Natural killer cell (primary cell): ENCODE results near the gene RND2. TPM values are rescaled to one million over a fixed set of nuclear protein-coding genes. Genes with fewer than 3 reads are reported as not detected.
"Not testable (repeated sequence)": the region's sequence is repeated elsewhere in the genome, so short reads cannot be mapped to it uniquely, and the experiment has no call there.

Experiments used
- ATAC-seq, 3 donors: fragments of 150-1000 bp in 2 of 3; fragments of 200-7000 bp in 1 of 3; cut with Tn5 transposase; 1 replicate in 1 of 3; 2 replicates in 2 of 3; pipeline ENCODE4 v1.10.0; 2021; ENCODE audit warnings: mild to moderate bottlenecking in 2 of 3, moderate library complexity in 2 of 3
- DNase-seq, 2 donors: peaks; one replicate each; pipeline versions ENCODE4 v3.0.0 to v3.0.0-alpha.2; 2013 to 2021; ENCODE audit warnings: mixed read lengths in 1 of 2
- H3K27ac ChIP-seq: one replicate; pipeline ENCODE4 v1.5.1; 2013; ENCODE audit warnings: mild to moderate bottlenecking, low read length
- H3K27me3 ChIP-seq: one replicate; pipeline ENCODE4 v1.6.1; 2013; ENCODE audit warnings: low read length; ENCODE audit not compliant: control insufficient read depth, insufficient read depth
- H3K36me3 ChIP-seq: one replicate; pipeline ENCODE4 v1.6.1; 2013; ENCODE audit warnings: low read length; ENCODE audit not compliant: control insufficient read depth, insufficient read depth
- H3K4me1 ChIP-seq: one replicate; pipeline ENCODE4 v1.6.1; 2013; ENCODE audit warnings: low read length; ENCODE audit not compliant: control insufficient read depth, insufficient read depth
- H3K4me3 ChIP-seq: one replicate; pipeline ENCODE4 v1.5.1; 2013; ENCODE audit warnings: low read length
- H3K9me3 ChIP-seq: one replicate; pipeline ENCODE4 v1.6.1; 2013; ENCODE audit warnings: low read length; ENCODE audit not compliant: control insufficient read depth, insufficient read depth
- H3K27ac Mint-ChIP-seq, 2 donors: one replicate each; pipeline ENCODE4 v1.8.0; 2022; ENCODE audit warnings: mild to moderate bottlenecking in 2 of 2, mixed read lengths in 2 of 2, moderate library complexity in 1 of 2
- H3K27me3 Mint-ChIP-seq, 2 donors: one replicate each; pipeline ENCODE4 v1.8.0; 2022; ENCODE audit warnings: low read depth in 2 of 2, mixed read lengths in 2 of 2
- H3K36me3 Mint-ChIP-seq: one replicate; pipeline ENCODE4 v1.8.0; 2022; ENCODE audit warnings: mixed read lengths
- H3K4me1 Mint-ChIP-seq, 2 donors: one replicate each; pipeline ENCODE4 v1.8.0; 2022; ENCODE audit warnings: mixed read lengths in 2 of 2
- H3K4me3 Mint-ChIP-seq: one replicate; pipeline ENCODE4 v1.8.0; 2022; ENCODE audit warnings: mild to moderate bottlenecking, moderate library complexity, mixed read lengths
- H3K9me3 Mint-ChIP-seq, 2 donors: one replicate each; pipeline ENCODE4 v1.8.0; 2022; ENCODE audit warnings: mixed read lengths in 2 of 2
- WGBS: methylation state at CpG from one replicate; pipeline ENCODE4 v1.1.7; 2013; ENCODE audit warnings: missing lambda C conversion rate; ENCODE audit not compliant: insufficient coverage; 5-methylcytosine and 5-hydroxymethylcytosine counted together
- intact Hi-C: fragments of 100-400 bp; cut with micrococcal nuclease; formaldehyde crosslinking; loops from one replicate; pipeline ENCODE4 v1.14.2; 2022
- total RNA-seq, 4 donors: library from RNA; stranded (reverse); fragments of 120-200 nt in 1 of 4; gene quantifications; one replicate each; pipeline versions ENCODE4 v1.2.3 to v1.2.4, GENCODE V29; 2013 to 2022
- TF ChIP-seq, protein P1 (sequence below): fragments of 200-600 bp; IDR thresholded peaks from one replicate; pipeline ENCODE4 v1.8.0; 2022; ENCODE audit warnings: antibody characterized with exemption

The RND2 gene, protein sequence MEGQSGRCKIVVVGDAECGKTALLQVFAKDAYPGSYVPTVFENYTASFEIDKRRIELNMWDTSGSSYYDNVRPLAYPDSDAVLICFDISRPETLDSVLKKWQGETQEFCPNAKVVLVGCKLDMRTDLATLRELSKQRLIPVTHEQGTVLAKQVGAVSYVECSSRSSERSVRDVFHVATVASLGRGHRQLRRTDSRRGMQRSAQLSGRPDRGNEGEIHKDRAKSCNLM
- under 1 TPM; 0.12 to 0.58 (median 0.14) TPM for total RNA-seq
- total RNA-seq (2013) = 0.14 TPM

DNA sequence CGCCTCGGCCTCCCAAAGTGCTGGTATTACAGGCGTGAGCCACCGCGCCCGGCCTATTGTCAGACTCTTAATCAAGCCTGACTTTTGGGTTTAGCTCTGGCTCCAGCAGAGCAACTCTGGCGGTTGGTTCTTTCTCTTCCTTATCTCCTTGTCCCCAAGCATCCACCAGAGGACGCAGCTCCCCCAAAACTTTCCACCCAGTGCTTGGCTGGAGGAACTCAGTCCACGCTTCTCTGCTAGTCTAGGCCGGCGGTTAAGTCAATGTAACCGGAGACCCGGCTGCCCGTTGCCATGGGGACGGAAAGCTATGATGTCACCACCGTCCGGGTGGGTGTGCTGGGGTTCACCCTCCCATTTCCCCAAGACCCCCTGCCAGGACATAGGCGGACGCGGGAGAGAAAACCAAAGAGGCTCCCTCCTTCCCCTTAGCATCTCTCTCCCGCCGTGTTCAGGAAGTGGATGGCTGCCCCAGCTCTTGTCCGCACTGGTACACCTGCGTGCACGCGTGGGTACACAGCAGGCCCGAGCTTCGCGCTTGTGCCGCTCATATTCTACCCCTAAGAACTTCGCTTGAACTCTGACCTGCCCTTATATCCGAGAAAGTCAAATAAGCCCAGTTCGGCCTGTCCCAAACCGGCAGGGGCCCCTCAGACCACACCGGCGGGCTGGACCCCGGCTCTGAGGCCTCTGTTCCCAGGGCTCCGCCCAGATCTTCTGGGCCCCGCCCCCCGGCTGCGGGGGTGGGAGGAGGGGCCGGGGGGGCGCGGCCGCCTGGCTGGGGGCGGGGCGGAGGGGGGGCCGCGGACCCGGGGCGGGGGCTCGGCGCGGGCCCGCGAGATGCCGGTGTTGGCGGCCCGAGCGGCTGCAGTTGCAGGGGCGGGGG lies at the start of gene RND2:
Gene RND2 (plus strand): TSS at position 825 of the 883 bp plus-strand sequence. CDS start 117 bp downstream, outside the sequence.
- peak within 1 kb of the TSS; percentile 63 for H3K4me3 ChIP-seq
- under 1% methylated on average over 52 of the region's 61 CpGs for WGBS
- TF ChIP-seq, protein P1, sequence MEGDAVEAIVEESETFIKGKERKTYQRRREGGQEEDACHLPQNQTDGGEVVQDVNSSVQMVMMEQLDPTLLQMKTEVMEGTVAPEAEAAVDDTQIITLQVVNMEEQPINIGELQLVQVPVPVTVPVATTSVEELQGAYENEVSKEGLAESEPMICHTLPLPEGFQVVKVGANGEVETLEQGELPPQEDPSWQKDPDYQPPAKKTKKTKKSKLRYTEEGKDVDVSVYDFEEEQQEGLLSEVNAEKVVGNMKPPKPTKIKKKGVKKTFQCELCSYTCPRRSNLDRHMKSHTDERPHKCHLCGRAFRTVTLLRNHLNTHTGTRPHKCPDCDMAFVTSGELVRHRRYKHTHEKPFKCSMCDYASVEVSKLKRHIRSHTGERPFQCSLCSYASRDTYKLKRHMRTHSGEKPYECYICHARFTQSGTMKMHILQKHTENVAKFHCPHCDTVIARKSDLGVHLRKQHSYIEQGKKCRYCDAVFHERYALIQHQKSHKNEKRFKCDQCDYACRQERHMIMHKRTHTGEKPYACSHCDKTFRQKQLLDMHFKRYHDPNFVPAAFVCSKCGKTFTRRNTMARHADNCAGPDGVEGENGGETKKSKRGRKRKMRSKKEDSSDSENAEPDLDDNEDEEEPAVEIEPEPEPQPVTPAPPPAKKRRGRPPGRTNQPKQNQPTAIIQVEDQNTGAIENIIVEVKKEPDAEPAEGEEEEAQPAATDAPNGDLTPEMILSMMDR = peak; percentile 49

DNA sequence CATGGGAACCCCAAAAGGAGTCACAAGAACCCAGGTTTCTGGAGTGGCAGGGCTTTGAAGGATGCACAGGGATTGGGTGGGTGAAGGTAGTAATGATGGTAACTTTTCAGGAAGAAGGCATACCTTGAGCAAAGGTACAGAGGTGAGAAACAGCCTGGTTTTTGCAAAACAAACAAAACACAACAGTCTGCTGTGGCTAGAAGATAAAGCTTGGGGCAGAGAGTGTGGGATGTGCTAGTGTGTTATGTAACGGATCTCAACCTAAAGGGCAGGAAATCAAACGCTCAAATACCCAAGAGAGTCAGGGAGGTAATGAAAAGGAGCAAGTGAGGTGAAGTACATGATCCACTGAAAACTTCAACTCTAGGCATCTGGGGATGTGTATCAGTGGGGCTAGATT lies 49.8 kb upstream of the RND2 start:
- no peaks in the 10 kb centered on the region for H3K9me3 ChIP-seq
- 58% methylated on average over 2 of the region's 2 CpGs for WGBS
- no peak overlapping the region for H3K4me3 Mint-ChIP-seq
- no peaks in the 10 kb centered on the region for H3K36me3 ChIP-seq
- H3K4me3 ChIP-seq = no peak overlapping the region
- no peaks in the 10 kb centered on the region for H3K9me3 Mint-ChIP-seq
- ATAC-seq = no peak
- peaks cover 7% of the 10 kb centered on the region for H3K4me1 ChIP-seq
- no peaks in the 10 kb centered on the region for H3K36me3 Mint-ChIP-seq
- intact Hi-C loops = no loop called here
- H3K27me3 ChIP-seq = no peaks in the 10 kb centered on the region
- TF ChIP-seq, protein P1 = no peak
- peaks cover 4 to 11% of the 10 kb centered on the region in 2 donors for H3K4me1 Mint-ChIP-seq
- no peak overlapping the region for H3K27ac Mint-ChIP-seq
- no peak for DNase-seq
- H3K27ac ChIP-seq = no peak overlapping the region
- H3K27me3 Mint-ChIP-seq = peaks cover 0 to 2% of the 10 kb centered on the region in 2 donors

More for the DNA sequence above, at the start of gene RND2:
- peaks cover 34% of the 10 kb centered on the region for H3K4me1 ChIP-seq
- peak within 1 kb of the TSS; percentile 95 for H3K4me3 Mint-ChIP-seq
- no peaks in the 10 kb centered on the region for H3K27me3 ChIP-seq
- H3K9me3 ChIP-seq = no peaks in the 10 kb centered on the region
- peak within 1 kb of the TSS; percentile 59 for H3K27ac ChIP-seq
- peaks cover 10 to 32% of the 10 kb centered on the region in 2 donors for H3K4me1 Mint-ChIP-seq
- intact Hi-C loops = loop anchor here (2.0 to 10.0 kb wide), 6 partner anchors 100 to 458 kb away; partner anchors contain the start of genes BRCA1, DHX8 and NBR1
- no peaks in the 10 kb centered on the region for H3K27me3 Mint-ChIP-seq
- DNase-seq = peak; percentile 75 to 89
- no peaks in the 10 kb centered on the region for H3K9me3 Mint-ChIP-seq
- peak; percentile 68 to 77 (median 72) for ATAC-seq
- H3K36me3 Mint-ChIP-seq = no peaks in the 10 kb centered on the region
- H3K36me3 ChIP-seq = no peaks in the 10 kb centered on the region
- H3K27ac Mint-ChIP-seq = peak within 1 kb of the TSS; percentile 81 to 95

DNA sequence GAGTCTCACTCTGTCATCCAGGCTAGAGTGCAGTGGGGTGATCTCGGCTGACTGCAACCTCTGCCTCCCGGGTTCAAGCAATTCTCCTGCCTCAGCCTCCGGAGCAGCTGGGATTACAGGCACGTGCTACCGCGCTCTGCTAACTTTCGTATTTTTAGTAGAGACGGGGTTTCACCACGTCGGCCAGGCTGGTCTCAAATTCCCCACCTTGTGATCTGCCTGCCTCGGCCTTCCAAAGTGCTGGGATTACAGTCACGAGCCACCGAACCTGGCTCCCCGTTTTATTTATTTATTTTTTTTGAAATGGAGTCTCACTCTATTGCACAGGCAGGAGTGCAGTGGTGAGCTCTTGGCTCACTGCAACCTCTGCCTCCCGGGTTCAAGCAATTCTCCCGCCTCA lies 49.3 kb upstream of the RND2 start:
- H3K4me3 ChIP-seq, H3K36me3 Mint-ChIP-seq, H3K27ac ChIP-seq, H3K27ac Mint-ChIP-seq, H3K9me3 ChIP-seq, H3K4me1 ChIP-seq, H3K4me3 Mint-ChIP-seq, H3K36me3 ChIP-seq, H3K27me3 Mint-ChIP-seq, H3K27me3 ChIP-seq, ATAC-seq, intact Hi-C loops, DNase-seq, H3K9me3 Mint-ChIP-seq: not testable (repeated sequence)
- WGBS = 92% methylated on average over 16 of the region's 16 CpGs
- peaks cover 4 to 15% of the 10 kb centered on the region in 2 donors for H3K4me1 Mint-ChIP-seq
